GM12874 (cell line): ENCODE results near the gene SPON1.
A peak's percentile ranks its signal among the peaks of the same experiment; 100 is the strongest.

Source experiments
- TF ChIP-seq, protein P1 (sequence below): IDR thresholded peaks from 2 replicates; pipeline ENCODE4 v1.5.1; 2011; ENCODE audit warnings: low read depth, mild to moderate bottlenecking, control low read depth, low read length, moderate library complexity; ENCODE audit not compliant: insufficient read depth

The SPON1 gene

DNA sequence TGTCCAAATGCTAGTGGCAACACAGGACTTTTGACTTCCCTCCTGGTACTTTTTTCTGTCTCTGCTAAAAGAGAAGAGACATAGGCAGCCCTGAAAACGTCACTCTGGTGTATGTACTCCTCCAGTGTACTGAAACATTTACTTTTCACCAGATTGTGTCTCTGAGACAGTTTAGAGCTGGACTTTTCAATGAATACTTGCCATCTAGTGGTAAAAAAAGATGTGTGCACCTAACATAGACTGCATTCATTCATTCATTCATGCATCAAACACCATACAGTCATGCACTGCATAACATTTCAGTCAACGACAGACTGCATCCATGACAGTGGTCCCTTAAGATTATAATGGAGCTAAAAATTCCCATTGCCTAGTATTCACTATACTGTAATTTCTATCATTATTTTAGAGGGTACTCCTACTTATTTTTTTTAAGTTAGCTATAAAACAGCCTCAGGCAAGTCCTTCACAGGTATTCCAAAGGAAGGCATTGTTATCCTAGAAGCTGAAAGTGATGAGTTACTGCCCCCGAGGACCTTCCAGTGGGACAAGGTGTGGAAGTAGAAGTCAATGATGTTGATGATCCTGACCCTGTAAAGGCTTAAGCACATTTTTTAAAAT, 186.2 kb downstream of the SPON1 start:
- TF ChIP-seq, protein P1, sequence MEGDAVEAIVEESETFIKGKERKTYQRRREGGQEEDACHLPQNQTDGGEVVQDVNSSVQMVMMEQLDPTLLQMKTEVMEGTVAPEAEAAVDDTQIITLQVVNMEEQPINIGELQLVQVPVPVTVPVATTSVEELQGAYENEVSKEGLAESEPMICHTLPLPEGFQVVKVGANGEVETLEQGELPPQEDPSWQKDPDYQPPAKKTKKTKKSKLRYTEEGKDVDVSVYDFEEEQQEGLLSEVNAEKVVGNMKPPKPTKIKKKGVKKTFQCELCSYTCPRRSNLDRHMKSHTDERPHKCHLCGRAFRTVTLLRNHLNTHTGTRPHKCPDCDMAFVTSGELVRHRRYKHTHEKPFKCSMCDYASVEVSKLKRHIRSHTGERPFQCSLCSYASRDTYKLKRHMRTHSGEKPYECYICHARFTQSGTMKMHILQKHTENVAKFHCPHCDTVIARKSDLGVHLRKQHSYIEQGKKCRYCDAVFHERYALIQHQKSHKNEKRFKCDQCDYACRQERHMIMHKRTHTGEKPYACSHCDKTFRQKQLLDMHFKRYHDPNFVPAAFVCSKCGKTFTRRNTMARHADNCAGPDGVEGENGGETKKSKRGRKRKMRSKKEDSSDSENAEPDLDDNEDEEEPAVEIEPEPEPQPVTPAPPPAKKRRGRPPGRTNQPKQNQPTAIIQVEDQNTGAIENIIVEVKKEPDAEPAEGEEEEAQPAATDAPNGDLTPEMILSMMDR = peak; percentile 26; the same call in 1 of the 2 replicates

DNA sequence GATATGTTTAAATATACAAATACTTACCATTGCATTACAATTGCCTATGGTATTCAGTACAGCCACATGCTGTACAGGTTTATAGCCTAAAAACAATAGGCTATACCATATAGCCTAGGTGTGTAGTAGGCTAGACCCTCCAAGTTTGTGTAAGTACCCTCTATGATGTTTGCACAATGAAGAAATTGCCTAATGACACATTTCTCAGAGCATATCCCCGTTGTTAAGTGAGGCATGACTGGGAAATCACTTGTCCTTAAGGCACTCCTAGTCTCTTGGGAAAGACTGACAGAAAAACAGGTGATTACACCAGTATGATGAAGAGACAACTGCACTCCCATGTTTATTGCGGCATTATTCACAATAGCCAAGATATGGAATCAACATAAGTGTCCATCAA, 187.2 kb downstream of the SPON1 start:
- TF ChIP-seq, protein P1 = no peak

DNA sequence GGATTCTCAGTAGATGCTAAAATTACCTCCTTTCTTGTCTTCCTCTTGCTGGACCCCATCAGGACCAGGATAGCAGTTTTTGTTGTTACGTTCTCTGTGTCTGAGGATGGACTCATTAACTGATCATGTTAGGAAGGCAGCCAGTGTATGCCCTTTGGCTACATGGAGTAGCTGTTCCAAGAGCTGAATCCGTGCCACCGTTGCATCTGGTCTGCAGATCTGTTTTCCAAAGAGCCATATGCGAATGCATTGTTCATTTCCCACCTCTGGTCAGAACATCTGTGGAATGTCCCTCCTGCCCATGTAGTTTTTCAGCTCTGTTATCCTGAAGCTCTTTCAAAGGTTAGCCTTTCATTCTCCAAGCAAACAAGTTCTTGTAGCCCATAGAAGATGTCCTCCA, 188.4 kb downstream of the SPON1 start:
- TF ChIP-seq, protein P1 = no peak

DNA sequence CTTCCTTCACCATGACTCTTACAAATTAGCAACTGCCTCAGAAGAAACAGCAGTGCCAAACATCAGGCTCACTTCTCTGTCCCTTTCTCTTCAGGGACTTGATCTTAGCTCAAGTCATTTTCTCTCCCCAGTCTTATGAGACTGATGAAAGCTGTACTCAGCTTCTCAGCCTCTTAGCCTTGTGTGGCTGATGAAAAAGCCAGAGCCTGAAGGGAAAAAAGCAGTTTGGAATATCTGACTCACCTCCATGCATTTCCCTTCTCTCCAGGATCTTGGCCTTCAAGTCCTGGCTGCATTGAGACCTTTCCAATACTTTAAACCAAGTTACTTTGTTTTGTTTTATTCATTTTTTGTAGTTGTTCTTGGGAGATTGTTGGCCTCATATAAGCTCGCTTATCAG, 195.9 kb downstream of the SPON1 start:
- TF ChIP-seq, protein P1 = no peak

DNA sequence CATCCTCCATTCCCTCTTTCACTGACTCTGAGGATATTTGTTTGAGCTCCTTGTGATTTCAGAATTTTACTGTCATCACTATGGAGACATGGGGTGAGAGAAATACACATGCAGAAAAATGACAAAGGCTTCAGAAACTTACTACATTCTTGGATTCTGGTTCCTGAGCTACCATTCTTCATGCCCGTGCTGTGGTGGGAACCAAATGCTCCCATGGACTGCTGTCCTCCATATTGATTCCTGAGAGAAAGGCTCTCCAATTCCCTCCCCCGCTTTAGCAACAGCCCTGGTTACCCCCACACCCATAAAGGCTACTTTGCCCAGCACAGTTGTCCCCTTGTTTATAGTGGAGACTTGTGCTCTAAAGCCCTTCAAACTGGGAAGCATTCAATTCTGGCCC, 201.1 kb downstream of the SPON1 start:
- TF ChIP-seq, protein P1 = no peak

DNA sequence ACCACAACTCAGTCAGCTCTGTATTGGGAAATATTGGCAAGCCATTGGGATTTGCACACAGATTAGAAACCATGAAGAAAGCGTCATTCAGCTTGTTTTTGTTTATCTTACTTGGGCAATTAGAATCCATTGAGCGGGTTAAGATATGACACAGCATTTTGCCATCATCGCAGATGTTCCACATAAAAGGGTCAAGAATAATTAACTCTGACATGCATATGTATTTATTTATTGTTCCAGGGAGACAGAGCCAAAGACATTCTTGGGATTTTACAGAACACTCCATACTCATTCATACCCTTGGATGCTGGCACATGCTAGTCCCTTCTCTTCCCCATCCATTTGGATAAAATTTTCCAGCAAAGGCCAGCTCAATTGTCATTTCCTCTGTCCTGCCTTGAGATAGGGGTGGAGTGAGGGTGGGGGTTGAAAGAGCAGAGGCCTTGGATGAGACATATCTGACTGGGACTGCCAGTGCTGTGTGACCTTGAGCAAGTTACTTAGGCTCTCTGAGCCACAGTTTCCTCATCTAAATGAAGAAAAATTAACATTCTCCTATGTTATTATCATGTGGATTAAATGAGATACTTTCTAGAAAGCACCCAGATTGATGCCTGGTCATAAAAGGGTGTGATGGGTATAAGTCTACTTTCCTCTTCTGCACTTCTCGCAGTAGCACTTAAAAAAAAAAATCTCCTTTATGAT, 216.7 kb downstream of the SPON1 start:
- TF ChIP-seq, protein P1 = no peak

DNA sequence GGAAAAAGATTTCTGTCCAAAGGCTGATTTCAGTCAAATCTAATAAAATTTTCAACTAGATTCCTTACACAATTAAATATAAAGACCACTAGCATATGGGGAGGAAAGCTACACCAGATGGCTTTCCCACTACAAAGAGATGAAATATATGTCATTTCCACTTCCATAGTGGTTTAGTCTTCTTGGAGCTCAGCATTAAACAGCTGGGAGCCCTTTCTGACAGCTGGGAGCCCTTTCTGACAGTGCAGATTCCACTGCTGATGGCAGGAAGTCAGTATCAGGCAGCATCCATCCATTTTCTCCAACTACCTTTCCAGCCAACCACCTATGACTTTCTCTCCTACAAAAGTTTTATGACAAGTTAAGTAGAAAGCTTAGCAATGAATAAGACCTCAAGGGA, 218.6 kb downstream of the SPON1 start:
- TF ChIP-seq, protein P1 = no peak
